Astrocyte of the cerebellum (primary cell): ENCODE results near the gene CLECL1.
"Not testable (repeated sequence)": the region's sequence is repeated elsewhere in the genome, so short reads cannot be mapped to it uniquely, and the experiment has no call there.

ENCODE experiments used
- DNase-seq: peaks from one replicate; pipeline ENCODE4 v3.0.0-alpha.2; 2011; ENCODE audit warnings: low read depth
- H3K4me3 ChIP-seq: 2 replicates; pipeline ENCODE4 v1.5.1; 2011; ENCODE audit warnings: mild to moderate bottlenecking, low read depth, low read length, moderate library complexity
- CTCF ChIP-seq: IDR thresholded peaks from 2 replicates; pipeline ENCODE4 v1.5.1; 2012; ENCODE audit warnings: low read length, low read depth, moderate library complexity, mild to moderate bottlenecking; ENCODE audit errors: missing control alignments
- in situ Hi-C: cut with HindIII; loops from 2 replicates; pipeline ENCODE4 v1.10.0; 2017; ENCODE audit warnings: low sequenced_read_pairs

Gene CLECL1

GRCh38 chr12:9745199-9745598 is 12.3 kb upstream of the CLECL1 start:
- in situ Hi-C loops = no loop called here
- no peak overlapping the region for H3K4me3 ChIP-seq
- no peak for DNase-seq
- TF ChIP-seq CTCF = no peak

- in situ Hi-C loops = no loop called here
- TF ChIP-seq CTCF = no peak
- no peak overlapping the region for H3K4me3 ChIP-seq
- DNase-seq = no peak
These were observed 9.8 kb upstream of the CLECL1 start for GRCh38 chr12:9742661-9743060.

GRCh38 chr12:9741726-9742125 is 8.8 kb upstream of the CLECL1 start:
- no peak for TF ChIP-seq CTCF
- no peak for DNase-seq
- H3K4me3 ChIP-seq = no peak overlapping the region
- in situ Hi-C loops = no loop called here

GRCh38 chr12:9740106-9740750 is 7.3 kb upstream of the CLECL1 start:
- in situ Hi-C loops = no loop called here
- no peak for TF ChIP-seq CTCF
- no peak for DNase-seq
- H3K4me3 ChIP-seq = peak overlapping the region; percentile 18

GRCh38 chr12:9739404-9740105 is 6.7 kb upstream of the CLECL1 start:
- in situ Hi-C loops, DNase-seq: not testable (repeated sequence)
- H3K4me3 ChIP-seq = peak overlapping the region; percentile 18

GRCh38 chr12:9738905-9739304 is 6.0 kb upstream of the CLECL1 start:
- DNase-seq, H3K4me3 ChIP-seq, in situ Hi-C loops: not testable (repeated sequence)

- in situ Hi-C loops = no loop called here
- no peak for TF ChIP-seq CTCF
- H3K4me3 ChIP-seq = no peak overlapping the region
- no peak for DNase-seq
These were observed 4.2 kb upstream of the CLECL1 start for GRCh38 chr12:9736936-9737705.
